Ascending aorta (tissue), 2 donors: ENCODE data around the gene ONECUT2. TPM values are rescaled to one million over a fixed set of nuclear protein-coding genes. Genes with fewer than 3 reads are reported as not detected.

Experiments
- DNase-seq, 2 donors: peaks; one replicate each; pipeline ENCODE4 v3.0.0-alpha.2; 2019; ENCODE audit warnings: low spot score in 2 of 2
- H3K27ac ChIP-seq, 2 donors: fragments of 200-600 bp; sonication (generic); one replicate each; pipeline ENCODE4 v1.5.1; 2016 to 2017; ENCODE audit warnings: mild to moderate bottlenecking in 1 of 2
- H3K27me3 ChIP-seq: fragments of 200-600 bp; sonication (generic); one replicate; pipeline ENCODE4 v1.5.1; 2017
- H3K36me3 ChIP-seq, 2 donors: fragments of 200-600 bp; sonication (generic); one replicate each; pipeline ENCODE4 v1.5.1; 2016
- H3K4me1 ChIP-seq, 2 donors: fragments of 200-600 bp; sonication (generic); one replicate each; pipeline ENCODE4 v1.5.1; 2016 to 2017; ENCODE audit warnings: mild to moderate bottlenecking in 1 of 2
- H3K4me3 ChIP-seq, 2 donors: fragments of 200-600 bp; sonication (generic); one replicate each; pipeline ENCODE4 v1.5.1; 2016 to 2017; ENCODE audit warnings: mild to moderate bottlenecking in 1 of 2
- H3K9me3 ChIP-seq, 2 donors: fragments of 200-600 bp; sonication (generic); one replicate each; pipeline ENCODE4 v1.5.1; 2016
- CTCF ChIP-seq, 3 experiments: fragments of 200-600 bp in 2 of 3; fragments of 450-650 bp in 1 of 3; sonication (generic) in 2 of 3; IDR thresholded peaks; one replicate each; pipeline ENCODE4 v1.5.1; 2016 to 2019; ENCODE audit warnings: antibody characterized with exemption in 3 of 3, mild to moderate bottlenecking in 1 of 3, moderate library complexity in 1 of 3
- intact Hi-C: fragments of 100-400 bp; cut with DNase I; formaldehyde crosslinking; loops from one replicate; pipeline ENCODE4 v1.15.1; 2023
- total RNA-seq: library from RNA; depleted of rRNA; stranded (reverse); fragments of >200 nt; gene quantifications from one replicate; pipeline ENCODE4 v1.1.0, GENCODE V29; 2016

ONECUT2 gene
- total RNA-seq, 1 donor from 2014 or later = 0.11 TPM

DNA sequence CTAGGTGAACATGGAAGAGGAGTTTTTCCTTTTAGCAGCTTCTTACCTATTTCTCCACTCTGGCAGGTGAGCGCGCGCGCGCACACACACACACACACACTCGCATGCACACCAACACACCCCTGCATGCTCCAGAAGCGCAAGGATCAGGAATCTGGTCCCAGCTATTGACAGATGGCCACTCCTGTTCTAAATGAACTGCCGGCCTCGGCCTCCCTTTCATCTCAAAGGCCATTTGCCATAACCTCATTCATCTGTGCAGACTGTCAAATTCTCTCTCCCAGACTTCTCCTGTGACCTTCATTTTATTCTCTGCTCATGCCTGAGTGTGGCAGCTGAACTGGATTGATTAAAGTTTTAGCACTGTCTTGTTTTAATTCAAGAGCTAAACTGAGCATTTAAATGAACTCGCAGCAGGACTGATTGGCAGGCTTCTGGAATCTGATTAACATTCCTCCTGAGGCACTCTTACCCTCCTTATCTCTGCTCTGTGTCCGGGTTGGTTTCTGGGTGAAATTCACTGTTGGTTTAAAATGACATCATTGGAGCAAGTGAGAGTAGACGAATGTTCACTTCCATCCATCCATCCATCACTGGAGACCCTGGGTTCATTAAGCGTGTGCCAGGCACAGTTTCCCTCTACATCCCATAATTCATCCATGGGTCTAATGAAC lies 92.5 kb downstream of the ONECUT2 start:
- H3K36me3 ChIP-seq = no peaks in the 10 kb centered on the region
- intact Hi-C loops = loop anchor here (10.0 kb wide), 1 partner anchor 63 kb away; no protein-coding TSS in a partner anchor
- H3K27me3 ChIP-seq = no peaks in the 10 kb centered on the region
- H3K27ac ChIP-seq = no peak overlapping the region
- H3K4me1 ChIP-seq = no peaks in the 10 kb centered on the region
- TF ChIP-seq CTCF (IDR thresholded peaks at IDR 0.05) = no peak
- no peaks in the 10 kb centered on the region for H3K9me3 ChIP-seq
- H3K4me3 ChIP-seq = no peak overlapping the region
- no peak for DNase-seq

- no peak overlapping the region for H3K4me3 ChIP-seq
- H3K9me3 ChIP-seq = no peaks in the 10 kb centered on the region
- no peaks in the 10 kb centered on the region for H3K4me1 ChIP-seq
- no peaks in the 10 kb centered on the region for H3K27me3 ChIP-seq
- no peak overlapping the region for H3K27ac ChIP-seq
- no peak for TF ChIP-seq CTCF (IDR thresholded peaks at IDR 0.05)
- H3K36me3 ChIP-seq = no peaks in the 10 kb centered on the region
- DNase-seq = no peak
- intact Hi-C loops = loop anchor here (10.0 kb wide), 1 partner anchor 64 kb away; no protein-coding TSS in a partner anchor
Measured at GRCh38 chr18:57529151-57529550, 94.0 kb downstream of the ONECUT2 start.

DNA sequence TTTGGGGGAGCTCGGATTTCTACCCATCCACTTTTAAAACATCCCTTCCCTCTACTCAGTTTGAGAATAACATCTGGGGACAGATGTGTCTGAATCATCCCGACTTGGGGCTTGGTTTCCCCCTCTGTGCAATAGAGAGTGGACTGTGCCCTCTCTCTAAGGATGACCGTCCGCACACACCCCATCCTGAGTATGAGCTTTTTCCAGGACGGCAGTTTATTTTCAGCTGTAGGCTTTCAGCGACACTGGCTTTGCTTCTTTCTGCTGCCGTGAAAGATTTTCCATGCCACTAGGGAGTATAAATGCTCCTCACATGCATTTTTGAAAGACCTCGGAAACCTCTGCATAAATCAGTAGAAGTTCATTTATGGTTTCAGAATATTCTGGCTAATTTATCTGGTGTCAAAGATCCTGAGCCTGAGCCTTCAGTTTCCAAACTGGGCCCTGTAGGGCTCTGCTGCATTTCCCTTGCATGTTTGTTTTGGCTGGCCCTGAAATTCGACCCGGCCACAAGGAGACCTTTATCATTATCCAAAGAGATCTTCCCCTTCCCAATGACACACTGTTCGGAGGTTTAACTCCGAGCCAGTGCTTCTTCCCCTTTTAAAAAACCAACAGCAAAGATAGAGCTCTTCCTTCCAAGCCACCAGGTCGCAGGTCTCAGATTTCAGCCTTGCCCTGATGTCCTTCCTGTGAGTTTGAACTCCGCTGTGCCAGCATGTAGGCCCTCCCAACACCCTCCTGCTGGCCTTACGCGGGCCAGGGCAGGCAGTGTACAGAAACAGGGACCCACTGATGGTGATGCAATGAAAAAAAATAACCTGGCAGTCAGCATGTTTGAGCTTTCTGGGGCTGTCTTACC lies 98.1 kb downstream of the ONECUT2 start:
- Histone ChIP-seq H3K9me3 (no peaks in the 10 kb centered on the region), H3K27ac (no peak overlapping the region), H3K36me3 (no peaks in the 10 kb centered on the region), H3K4me3 (no peak overlapping the region), H3K4me1 (no peaks in the 10 kb centered on the region), H3K27me3 (no peaks in the 10 kb centered on the region)
- no peak for DNase-seq
- TF ChIP-seq CTCF (IDR thresholded peaks at IDR 0.05) = no peak
- intact Hi-C loops = no loop called here

DNA sequence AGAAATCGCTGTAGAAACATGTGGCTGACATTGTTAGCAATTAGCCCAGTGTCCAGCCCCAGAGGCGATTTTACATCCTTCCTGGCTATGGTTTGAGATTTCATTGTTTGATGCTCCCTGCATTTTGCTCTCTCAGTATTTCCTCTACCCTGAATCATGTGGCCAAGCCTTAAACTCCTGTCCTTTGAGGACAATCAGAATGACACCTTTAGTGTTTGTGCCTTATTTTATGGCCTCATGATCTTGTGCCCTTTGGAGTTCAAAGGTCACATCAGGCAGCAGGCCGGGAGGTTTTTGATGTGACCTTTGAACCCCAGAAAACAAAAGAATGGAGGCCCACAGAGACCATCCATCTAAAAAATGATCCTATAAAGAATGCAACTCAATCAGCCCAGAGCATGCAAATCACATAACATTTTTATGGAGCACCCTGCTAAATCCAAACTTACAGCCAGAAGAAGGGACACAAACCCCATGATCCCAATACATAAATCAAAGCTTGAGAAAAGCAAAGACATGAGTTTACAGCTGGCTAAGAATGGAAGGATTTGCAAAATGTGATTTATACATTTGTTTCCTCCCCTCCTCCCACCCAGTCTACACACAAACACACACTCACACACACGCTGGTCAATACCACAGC lies 98.8 kb downstream of the ONECUT2 start:
- no peak for TF ChIP-seq CTCF (IDR thresholded peaks at IDR 0.05)
- Histone ChIP-seq H3K4me3 (no peak overlapping the region), H3K27ac (no peak overlapping the region)

GRCh38 chr18:57534511-57534909 lies 99.3 kb downstream of the ONECUT2 start:
- TF ChIP-seq CTCF (IDR thresholded peaks at IDR 0.05) = no peak
- H3K4me3 ChIP-seq = no peak overlapping the region
- H3K27me3 ChIP-seq = no peaks in the 10 kb centered on the region
- H3K4me1 ChIP-seq = no peaks in the 10 kb centered on the region
- no peaks in the 10 kb centered on the region for H3K36me3 ChIP-seq
- H3K27ac ChIP-seq = no peak overlapping the region
- intact Hi-C loops = no loop called here
- no peaks in the 10 kb centered on the region for H3K9me3 ChIP-seq
- DNase-seq = no peak

More for the DNA sequence above, 98.8 kb downstream of the ONECUT2 start:
- intact Hi-C loops = no loop called here
- no peak for DNase-seq
- Histone ChIP-seq H3K4me1 (no peaks in the 10 kb centered on the region), H3K27me3 (no peaks in the 10 kb centered on the region), H3K9me3 (no peaks in the 10 kb centered on the region), H3K36me3 (no peaks in the 10 kb centered on the region)
